PC-9 (cell line): ENCODE measurements around the gene CNOT3. TPM values are rescaled to one million over a fixed set of nuclear protein-coding genes. Genes with fewer than 3 reads are reported as not detected.

ENCODE experiments used
- BruUV-seq: library from RNA; stranded (reverse); fragments of 400-500 nt; replicated peaks from 2 replicates; lab custom pipeline; 2021; lab: Mats Ljungman, UMichigan
- CTCF ChIA-PET: fragments of 300-600 bp; sonication (Branson Sonifier 250); formaldehyde crosslinking; loops from one replicate; lab custom pipeline; 2022; ENCODE audit warnings: antibody characterized with exemption; lab: Charles Lee
- POLR2A ChIA-PET: fragments of 300-600 bp; sonication (Branson Sonifier 250); formaldehyde crosslinking; loops from one replicate; lab custom pipeline; 2022; ENCODE audit warnings: antibody characterized with exemption; ENCODE audit not compliant: unreplicated experiment; lab: Charles Lee
- DNase-seq, 2 experiments: peaks; one replicate each; pipeline versions ENCODE4 v3.0.0 to v3.0.0-alpha.2; 2015 to 2022; ENCODE audit warnings: mixed read lengths in 1 of 2
- H2AFZ ChIP-seq: fragments of 200-600 bp; sonication (generic); 2 replicates; pipeline ENCODE4 v1.8.1; 2017; ENCODE audit warnings: antibody characterized with exemption
- H3F3A ChIP-seq: fragments of 200-600 bp; sonication (generic); 2 replicates; pipeline ENCODE4 v1.8.1; 2017; ENCODE audit warnings: antibody characterized with exemption, mild to moderate bottlenecking, low read depth; ENCODE audit not compliant: insufficient read depth
- H3K27ac ChIP-seq: fragments of 200-600 bp; sonication (generic); 2 replicates; pipeline ENCODE4 v1.6.1; 2016; ENCODE audit warnings: mixed run types
- H3K27me3 ChIP-seq: fragments of 200-600 bp; sonication (generic); 2 replicates; pipeline ENCODE4 v1.6.1; 2016; ENCODE audit warnings: low read depth, mixed run types; ENCODE audit not compliant: insufficient read depth
- H3K36me3 ChIP-seq: fragments of 200-600 bp; sonication (generic); 2 replicates; pipeline ENCODE4 v1.6.1; 2016; ENCODE audit warnings: low read depth, mixed run types
- H3K4me1 ChIP-seq: fragments of 200-600 bp; sonication (generic); replicated peaks from 2 replicates; pipeline ENCODE4 v1.6.1; 2016; ENCODE audit warnings: mixed run types; ENCODE audit not compliant: insufficient read depth
- H3K4me2 ChIP-seq: fragments of 200-600 bp; sonication (generic); 2 replicates; pipeline ENCODE4 v1.6.1; 2017; ENCODE audit warnings: mixed run types
- H3K4me3 ChIP-seq: fragments of 200-600 bp; sonication (generic); 2 replicates; pipeline ENCODE4 v1.6.1; 2016; ENCODE audit warnings: mixed run types
- H3K79me2 ChIP-seq: fragments of 200-600 bp; sonication (generic); 2 replicates; pipeline ENCODE4 v1.6.1; 2017; ENCODE audit warnings: low read depth, mixed run types
- H3K9me2 ChIP-seq: fragments of 200-600 bp; sonication (generic); 2 replicates; pipeline ENCODE4 v1.8.1; 2017; ENCODE audit warnings: mild to moderate bottlenecking; ENCODE audit not compliant: insufficient read depth
- H3K9me3 ChIP-seq: fragments of 200-600 bp; sonication (generic); 2 replicates; pipeline ENCODE4 v1.8.1; 2016; ENCODE audit warnings: low read depth; ENCODE audit not compliant: insufficient read depth
- H4K20me1 ChIP-seq: fragments of 200-600 bp; sonication (generic); 2 replicates; pipeline ENCODE4 v1.8.1; 2017; ENCODE audit not compliant: insufficient read depth
- CTCF ChIP-seq: fragments of 200-600 bp; sonication (generic); conservative IDR thresholded peaks from 2 replicates; pipeline ENCODE4 v1.6.1; 2017; ENCODE audit warnings: mixed run types, antibody characterized with exemption, mild to moderate bottlenecking, moderate library complexity
- EZH2 ChIP-seq: fragments of 200-600 bp; sonication (generic); IDR thresholded peaks from 2 replicates; pipeline ENCODE4 v1.8.0; 2017; ENCODE audit warnings: antibody characterized with exemption, low read depth
- intact Hi-C: fragments of 100-400 bp; cut with micrococcal nuclease; formaldehyde crosslinking; loops from one replicate; pipeline ENCODE4 v1.10.0; 2022; ENCODE audit not compliant: unreplicated experiment
- total RNA-seq: library from RNA; stranded (reverse); gene quantifications from 2 replicates; pipeline ENCODE4 v1.2.3, GENCODE V29; 2021

Gene CNOT3
- total RNA-seq, 1 experiment from 2014 or later = 89.1 TPM

- BruUV-seq = no TSS peak
- ChIA-PET CTCF (no interaction called here), POLR2A (interaction anchor here (0.6 kb wide), 1 partner anchor 11 kb away, joined by 7 read pairs; no protein-coding TSS in a partner anchor)
- no peaks in the 10 kb centered on the region for H3K9me2 ChIP-seq
- H3K9me3 ChIP-seq = no peaks in the 10 kb centered on the region
- H3K36me3 ChIP-seq = peaks cover 27% of the 10 kb centered on the region
- H2AFZ ChIP-seq = no peak overlapping the region
- DNase-seq = no peak
- H3F3A ChIP-seq = peaks cover 45% of the 10 kb centered on the region; the same call in 1 of the 2 replicates
- H3K4me1 ChIP-seq = no peaks in the 10 kb centered on the region
- intact Hi-C loops = no loop called here
- no peak overlapping the region for H3K4me3 ChIP-seq
- no peak overlapping the region for H3K4me2 ChIP-seq
- TF ChIP-seq CTCF (no peak), EZH2 (no peak)
- H3K27ac ChIP-seq = no peak overlapping the region
- H3K27me3 ChIP-seq = no peaks in the 10 kb centered on the region
- peaks cover 40% of the 10 kb centered on the region for H4K20me1 ChIP-seq
- peaks cover 3% of the 10 kb centered on the region; the same call in 1 of the 2 replicates for H3K79me2 ChIP-seq
Observed at GRCh38 chr19:54148158-54148557, 10.6 kb downstream of the CNOT3 start.

- no peaks in the 10 kb centered on the region for H3K9me3 ChIP-seq
- H3F3A ChIP-seq = peaks cover 55% of the 10 kb centered on the region
- H2AFZ ChIP-seq = no peak overlapping the region
- H3K4me3 ChIP-seq = no peak overlapping the region
- H3K36me3 ChIP-seq = peaks cover 19% of the 10 kb centered on the region
- POLR2A ChIA-PET = no interaction called here
- no peak for TF ChIP-seq CTCF
- no peak for TF ChIP-seq EZH2
- no peaks in the 10 kb centered on the region for H3K27me3 ChIP-seq
- BruUV-seq = no TSS peak
- no peaks in the 10 kb centered on the region for H3K79me2 ChIP-seq
- H3K27ac ChIP-seq = no peak overlapping the region
- H4K20me1 ChIP-seq = peaks cover 49% of the 10 kb centered on the region
- H3K9me2 ChIP-seq = no peaks in the 10 kb centered on the region
- DNase-seq = no peak
- intact Hi-C loops = no loop called here
- CTCF ChIA-PET = no interaction called here
- no peak overlapping the region for H3K4me2 ChIP-seq
- no peaks in the 10 kb centered on the region for H3K4me1 ChIP-seq
Observed at GRCh38 chr19:54149021-54149812, 11.7 kb downstream of the CNOT3 start.

- H3K4me2 ChIP-seq = no peak overlapping the region
- ChIA-PET POLR2A (interaction anchor here (1.1 kb wide), 1 partner anchor 15 kb away, joined by 4 read pairs; no protein-coding TSS in a partner anchor), CTCF (no interaction called here)
- H4K20me1 ChIP-seq = peaks cover 44% of the 10 kb centered on the region
- no peaks in the 10 kb centered on the region for H3K4me1 ChIP-seq
- H3K9me3 ChIP-seq = no peaks in the 10 kb centered on the region
- H3F3A ChIP-seq = peaks cover 69% of the 10 kb centered on the region
- H3K9me2 ChIP-seq = no peaks in the 10 kb centered on the region
- intact Hi-C loops = no loop called here
- no peak overlapping the region for H2AFZ ChIP-seq
- H3K79me2 ChIP-seq = no peaks in the 10 kb centered on the region
- no peaks in the 10 kb centered on the region for H3K27me3 ChIP-seq
- no peak for DNase-seq
- H3K4me3 ChIP-seq = no peak overlapping the region
- BruUV-seq = no TSS peak
- no peak overlapping the region for H3K27ac ChIP-seq
- no peak for TF ChIP-seq EZH2
- peaks cover 21% of the 10 kb centered on the region for H3K36me3 ChIP-seq
Observed at GRCh38 chr19:54151362-54152035, 13.9 kb downstream of the CNOT3 start.
